Stimulated activated CD8-positive, alpha-beta memory T cell treated with anti-CD3 and anti-CD28 coated beads, Interleukin-15, amount 100 ng/mL, for 24 hours (primary cell): ENCODE measurements around the gene SH3GL3.

Experiments used
- DNase-seq: peaks from one replicate; pipeline ENCODE4 v3.0.0-alpha.2; 2020; ENCODE audit warnings: low read depth

The SH3GL3 gene

GRCh38 chr15:83446904-83447709 is at the start of gene SH3GL3:
TSS of gene SH3GL3 (plus strand) at chr15:83447341. CDS start at chr15:83447534, 193 bp downstream.
- DNase-seq = no peak

GRCh38 chr15:83398626-83399025 is 48.5 kb upstream of the SH3GL3 start:
- DNase-seq = no peak

GRCh38 chr15:83404121-83404520 is 43.0 kb upstream of the SH3GL3 start:
- no peak for DNase-seq

GRCh38 chr15:83410532-83410931 is 36.6 kb upstream of the SH3GL3 start:
- DNase-seq = no peak

GRCh38 chr15:83413054-83413719 is 34.0 kb upstream of the SH3GL3 start:
- DNase-seq = no peak

- DNase-seq = no peak
Observed at GRCh38 chr15:83422081-83422480, 25.1 kb upstream of the SH3GL3 start.

- no peak for DNase-seq
Observed at GRCh38 chr15:83422541-83422940, 24.6 kb upstream of the SH3GL3 start.

GRCh38 chr15:83424101-83424500 is 23.0 kb upstream of the SH3GL3 start:
- DNase-seq = no peak

GRCh38 chr15:83430441-83430840 is 16.7 kb upstream of the SH3GL3 start:
- DNase-seq = no peak

GRCh38 chr15:83431521-83431920 is 15.6 kb upstream of the SH3GL3 start:
- no peak for DNase-seq

GRCh38 chr15:83435202-83435601 is 11.9 kb upstream of the SH3GL3 start:
- no peak for DNase-seq

GRCh38 chr15:83435782-83436181 is 11.4 kb upstream of the SH3GL3 start:
- no peak for DNase-seq

GRCh38 chr15:83436513-83437158 is 10.5 kb upstream of the SH3GL3 start:
- DNase-seq = no peak

- DNase-seq = no peak
Observed at GRCh38 chr15:83443076-83443847, 3.9 kb upstream of the SH3GL3 start.

GRCh38 chr15:83444936-83445335 is 2.2 kb upstream of the SH3GL3 start:
- no peak for DNase-seq

GRCh38 chr15:83445643-83446042 is 1.5 kb upstream of the SH3GL3 start:
- no peak for DNase-seq

- DNase-seq = no peak
Observed at GRCh38 chr15:83446417-83446816, 724 bp upstream of the SH3GL3 start.

GRCh38 chr15:83449250-83449671 is 2.1 kb downstream of the SH3GL3 start:
- DNase-seq = no peak

GRCh38 chr15:83449937-83450506 is 2.9 kb downstream of the SH3GL3 start:
- no peak for DNase-seq

GRCh38 chr15:83457149-83457548 is 10.0 kb downstream of the SH3GL3 start:
- no peak for DNase-seq

- no peak for DNase-seq
Observed at GRCh38 chr15:83458381-83458780, 11.2 kb downstream of the SH3GL3 start.

- DNase-seq = no peak
Observed at GRCh38 chr15:83462026-83462425, 14.9 kb downstream of the SH3GL3 start.
